ENCODE measurements around the gene TLL2.

The TLL2 gene

DNA sequence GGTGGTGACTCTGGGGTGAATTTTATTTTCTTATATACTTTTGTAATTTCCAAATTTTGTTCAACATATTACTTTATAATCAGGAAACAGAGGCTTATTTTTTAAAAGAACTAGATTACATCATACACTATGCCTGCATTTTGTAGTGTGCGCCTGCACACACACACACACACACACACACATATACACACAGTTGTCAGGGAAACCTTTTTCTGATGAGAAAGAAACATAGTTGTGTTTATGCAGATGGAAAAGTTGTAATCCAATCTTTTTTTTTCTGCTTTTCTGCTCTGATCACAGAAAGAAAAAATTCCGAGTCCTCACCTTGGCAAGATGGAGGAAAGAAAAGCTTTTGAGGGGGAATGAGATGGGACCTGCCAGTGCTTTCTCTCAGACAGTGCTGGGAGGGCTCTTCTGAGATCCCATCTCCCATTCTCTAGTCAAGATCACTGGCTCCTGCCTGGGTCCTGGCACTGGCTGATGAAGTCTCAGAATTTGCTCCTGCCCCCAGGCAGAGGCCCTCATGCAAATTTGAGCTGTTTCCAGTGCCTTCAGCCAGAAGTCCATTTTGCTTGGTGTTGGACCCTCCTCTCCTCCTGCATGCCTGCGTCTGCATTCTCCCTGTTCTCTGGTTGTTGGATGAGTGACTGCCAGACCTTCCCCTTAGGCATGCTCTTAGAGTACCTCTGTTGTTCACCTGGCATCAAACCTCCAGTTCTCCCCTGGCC, 59.7 kb downstream of the TLL2 start:
- Histone ChIP-seq H3K27ac (no peak overlapping the region), H3K36me3 (ENCODE audit: control insufficient read depth, insufficient read depth, low read length) (no peaks in the 10 kb centered on the region), H2AFZ (no peak overlapping the region), H3K4me1 (no peaks in the 10 kb centered on the region), H3K4me2 (ENCODE audit: low read length) (no peak overlapping the region), H3K9me3 (ENCODE audit: control insufficient read depth, low read length) (no peaks in the 10 kb centered on the region), H3K4me3 (ENCODE audit: low read depth, low read length) (no peak overlapping the region), H3K79me2 (no peaks in the 10 kb centered on the region), H3K27me3 (ENCODE audit: control insufficient read depth, insufficient read depth, low read length) (no peaks in the 10 kb centered on the region), H3K9ac (no peak overlapping the region)
- TF ChIP-seq, protein P1, sequence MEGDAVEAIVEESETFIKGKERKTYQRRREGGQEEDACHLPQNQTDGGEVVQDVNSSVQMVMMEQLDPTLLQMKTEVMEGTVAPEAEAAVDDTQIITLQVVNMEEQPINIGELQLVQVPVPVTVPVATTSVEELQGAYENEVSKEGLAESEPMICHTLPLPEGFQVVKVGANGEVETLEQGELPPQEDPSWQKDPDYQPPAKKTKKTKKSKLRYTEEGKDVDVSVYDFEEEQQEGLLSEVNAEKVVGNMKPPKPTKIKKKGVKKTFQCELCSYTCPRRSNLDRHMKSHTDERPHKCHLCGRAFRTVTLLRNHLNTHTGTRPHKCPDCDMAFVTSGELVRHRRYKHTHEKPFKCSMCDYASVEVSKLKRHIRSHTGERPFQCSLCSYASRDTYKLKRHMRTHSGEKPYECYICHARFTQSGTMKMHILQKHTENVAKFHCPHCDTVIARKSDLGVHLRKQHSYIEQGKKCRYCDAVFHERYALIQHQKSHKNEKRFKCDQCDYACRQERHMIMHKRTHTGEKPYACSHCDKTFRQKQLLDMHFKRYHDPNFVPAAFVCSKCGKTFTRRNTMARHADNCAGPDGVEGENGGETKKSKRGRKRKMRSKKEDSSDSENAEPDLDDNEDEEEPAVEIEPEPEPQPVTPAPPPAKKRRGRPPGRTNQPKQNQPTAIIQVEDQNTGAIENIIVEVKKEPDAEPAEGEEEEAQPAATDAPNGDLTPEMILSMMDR (IDR thresholded peaks at IDR 0.05): no peak

DNA sequence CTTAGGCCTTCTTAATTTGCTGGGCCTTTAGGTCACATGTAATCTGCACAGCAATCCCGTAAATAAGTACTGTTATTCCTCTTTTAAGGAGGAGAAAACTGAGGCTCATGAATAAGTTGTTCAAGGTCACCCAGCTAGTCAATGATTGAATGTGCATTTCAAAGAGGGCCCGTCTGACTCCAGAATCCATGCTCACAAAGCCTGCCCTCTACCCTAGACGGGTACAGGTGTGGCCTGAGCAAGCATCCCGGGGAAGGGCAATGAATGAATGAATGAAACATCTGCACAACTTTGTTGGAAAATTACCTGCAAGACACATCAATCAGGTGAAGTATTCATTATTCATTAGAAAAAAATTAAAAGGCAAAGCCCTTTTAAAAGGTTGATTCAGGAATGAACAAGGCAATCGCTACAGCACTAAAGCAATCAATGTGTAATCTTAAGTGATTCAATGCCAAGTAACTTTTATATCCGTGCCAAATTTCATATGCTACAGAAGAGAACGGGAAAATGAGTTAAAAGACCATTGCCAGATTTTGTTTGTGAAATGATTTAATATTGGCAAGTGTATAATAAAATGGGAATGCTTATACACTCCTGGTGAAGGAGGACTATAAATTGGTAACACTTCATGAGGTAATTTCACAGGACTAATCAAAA, 61.1 kb downstream of the TLL2 start:
- Histone ChIP-seq H3K27ac (no peak overlapping the region), H2AFZ (no peak overlapping the region), H3K4me2 (ENCODE audit: low read length) (no peak overlapping the region), H3K27me3 (ENCODE audit: control insufficient read depth, insufficient read depth, low read length) (no peaks in the 10 kb centered on the region), H3K79me2 (no peaks in the 10 kb centered on the region), H3K36me3 (ENCODE audit: control insufficient read depth, insufficient read depth, low read length) (no peaks in the 10 kb centered on the region), H3K4me1 (no peaks in the 10 kb centered on the region), H3K9ac (no peak overlapping the region), H3K4me3 (ENCODE audit: low read depth, low read length) (no peak overlapping the region), H3K9me3 (ENCODE audit: control insufficient read depth, low read length) (no peaks in the 10 kb centered on the region)
- TF ChIP-seq, protein P1 (IDR thresholded peaks at IDR 0.05): no peak

- Histone ChIP-seq H3K27me3 (ENCODE audit: control insufficient read depth, insufficient read depth, low read length) (no peaks in the 10 kb centered on the region), H2AFZ (no peak overlapping the region), H3K9me3 (ENCODE audit: control insufficient read depth, low read length) (no peaks in the 10 kb centered on the region), H3K27ac (no peak overlapping the region), H3K79me2 (no peaks in the 10 kb centered on the region), H3K9ac (no peak overlapping the region), H3K4me1 (no peaks in the 10 kb centered on the region), H3K36me3 (ENCODE audit: control insufficient read depth, insufficient read depth, low read length) (no peaks in the 10 kb centered on the region), H3K4me3 (ENCODE audit: low read depth, low read length) (no peak overlapping the region), H3K4me2 (ENCODE audit: low read length) (no peak overlapping the region)
- TF ChIP-seq, protein P1 (IDR thresholded peaks at IDR 0.05): no peak
Measured at GRCh38 chr10:96450529-96451207, 63.1 kb downstream of the TLL2 start.

DNA sequence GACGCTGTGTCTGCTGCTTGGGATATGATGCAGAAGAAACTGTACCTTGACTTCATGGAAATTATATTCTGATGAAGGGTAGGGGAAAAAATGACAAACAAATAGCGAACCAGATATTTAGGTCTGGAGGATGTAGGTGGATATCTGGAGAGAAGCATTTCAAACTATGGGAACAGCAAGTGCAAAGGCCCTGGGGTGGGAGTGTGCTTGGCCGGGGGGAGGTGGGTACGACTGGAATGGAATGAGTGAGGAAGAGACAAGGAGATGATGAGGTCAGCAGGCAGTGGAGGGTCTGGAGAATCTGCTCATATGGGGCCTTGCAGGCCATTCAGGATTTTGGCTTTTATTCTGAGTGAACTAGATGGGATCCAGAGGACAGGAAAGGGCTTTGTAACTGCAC, 65.2 kb downstream of the TLL2 start:
- H3K4me1 ChIP-seq: no peaks in the 10 kb centered on the region
- no peaks in the 10 kb centered on the region for H3K9me3 ChIP-seq (ENCODE audit: control insufficient read depth, low read length)
- no peaks in the 10 kb centered on the region for H3K36me3 ChIP-seq (ENCODE audit: control insufficient read depth, insufficient read depth, low read length)
- H3K4me3 ChIP-seq (ENCODE audit: low read depth, low read length): no peak overlapping the region
- no peak overlapping the region for H3K9ac ChIP-seq
- no peaks in the 10 kb centered on the region for H3K79me2 ChIP-seq
- H3K4me2 ChIP-seq (ENCODE audit: low read length): no peak overlapping the region
- no peak overlapping the region for H2AFZ ChIP-seq
- H3K27ac ChIP-seq: no peak overlapping the region
- TF ChIP-seq, protein P1 (IDR thresholded peaks at IDR 0.05): no peak
- H3K27me3 ChIP-seq (ENCODE audit: control insufficient read depth, insufficient read depth, low read length): no peaks in the 10 kb centered on the region
